Activated T-helper 2 cell treated with anti-CD3 and anti-CD28 coated beads, Interferon-gamma antibody, Interleukin-2, Interleukin-4, amounts not matched to agents 10 μg/mL and 5 μg/mL and 100 μg/mL, durations not matched to agents 14 hours and 24 hours and 36 hours (primary cell): Measurements from ENCODE around the gene FARP1. TPM values are rescaled to one million over a fixed set of nuclear protein-coding genes. Genes with fewer than 3 reads are reported as not detected.
A peak's percentile ranks its signal among the peaks of the same experiment; 100 is the strongest.

Experiments
- DNase-seq: peaks from one replicate; pipeline ENCODE4 v3.0.0; 2021; ENCODE audit warnings: low spot score
- H3K27ac Mint-ChIP-seq: one replicate; pipeline ENCODE4 v1.8.0; 2021; ENCODE audit warnings: mixed read lengths
- H3K27me3 Mint-ChIP-seq: one replicate; pipeline ENCODE4 v1.8.0; 2021; ENCODE audit warnings: low read depth, mixed read lengths
- H3K36me3 Mint-ChIP-seq: one replicate; pipeline ENCODE4 v1.8.0; 2021; ENCODE audit warnings: low read depth, mixed read lengths
- H3K4me1 Mint-ChIP-seq: one replicate; pipeline ENCODE4 v1.8.0; 2021; ENCODE audit warnings: low read depth, mixed read lengths
- H3K4me3 Mint-ChIP-seq: one replicate; pipeline ENCODE4 v1.8.0; 2021; ENCODE audit warnings: low read depth, mild to moderate bottlenecking, moderate library complexity, mixed read lengths
- H3K9me3 Mint-ChIP-seq: one replicate; pipeline ENCODE4 v1.8.0; 2021; ENCODE audit warnings: mixed read lengths
- intact Hi-C: fragments of 100-400 bp; cut with micrococcal nuclease; formaldehyde crosslinking; loops from one replicate; pipeline ENCODE4 v1.15.1; 2023
- total RNA-seq: library from RNA; stranded (reverse); gene quantifications from 2 replicates; pipeline ENCODE4 v1.2.3, GENCODE V29; 2022

Gene FARP1, protein sequence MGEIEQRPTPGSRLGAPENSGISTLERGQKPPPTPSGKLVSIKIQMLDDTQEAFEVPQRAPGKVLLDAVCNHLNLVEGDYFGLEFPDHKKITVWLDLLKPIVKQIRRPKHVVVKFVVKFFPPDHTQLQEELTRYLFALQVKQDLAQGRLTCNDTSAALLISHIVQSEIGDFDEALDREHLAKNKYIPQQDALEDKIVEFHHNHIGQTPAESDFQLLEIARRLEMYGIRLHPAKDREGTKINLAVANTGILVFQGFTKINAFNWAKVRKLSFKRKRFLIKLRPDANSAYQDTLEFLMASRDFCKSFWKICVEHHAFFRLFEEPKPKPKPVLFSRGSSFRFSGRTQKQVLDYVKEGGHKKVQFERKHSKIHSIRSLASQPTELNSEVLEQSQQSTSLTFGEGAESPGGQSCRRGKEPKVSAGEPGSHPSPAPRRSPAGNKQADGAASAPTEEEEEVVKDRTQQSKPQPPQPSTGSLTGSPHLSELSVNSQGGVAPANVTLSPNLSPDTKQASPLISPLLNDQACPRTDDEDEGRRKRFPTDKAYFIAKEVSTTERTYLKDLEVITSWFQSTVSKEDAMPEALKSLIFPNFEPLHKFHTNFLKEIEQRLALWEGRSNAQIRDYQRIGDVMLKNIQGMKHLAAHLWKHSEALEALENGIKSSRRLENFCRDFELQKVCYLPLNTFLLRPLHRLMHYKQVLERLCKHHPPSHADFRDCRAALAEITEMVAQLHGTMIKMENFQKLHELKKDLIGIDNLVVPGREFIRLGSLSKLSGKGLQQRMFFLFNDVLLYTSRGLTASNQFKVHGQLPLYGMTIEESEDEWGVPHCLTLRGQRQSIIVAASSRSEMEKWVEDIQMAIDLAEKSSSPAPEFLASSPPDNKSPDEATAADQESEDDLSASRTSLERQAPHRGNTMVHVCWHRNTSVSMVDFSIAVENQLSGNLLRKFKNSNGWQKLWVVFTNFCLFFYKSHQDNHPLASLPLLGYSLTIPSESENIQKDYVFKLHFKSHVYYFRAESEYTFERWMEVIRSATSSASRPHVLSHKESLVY
- total RNA-seq, result 0.55 and 0.89 TPM in 2 replicates

DNA sequence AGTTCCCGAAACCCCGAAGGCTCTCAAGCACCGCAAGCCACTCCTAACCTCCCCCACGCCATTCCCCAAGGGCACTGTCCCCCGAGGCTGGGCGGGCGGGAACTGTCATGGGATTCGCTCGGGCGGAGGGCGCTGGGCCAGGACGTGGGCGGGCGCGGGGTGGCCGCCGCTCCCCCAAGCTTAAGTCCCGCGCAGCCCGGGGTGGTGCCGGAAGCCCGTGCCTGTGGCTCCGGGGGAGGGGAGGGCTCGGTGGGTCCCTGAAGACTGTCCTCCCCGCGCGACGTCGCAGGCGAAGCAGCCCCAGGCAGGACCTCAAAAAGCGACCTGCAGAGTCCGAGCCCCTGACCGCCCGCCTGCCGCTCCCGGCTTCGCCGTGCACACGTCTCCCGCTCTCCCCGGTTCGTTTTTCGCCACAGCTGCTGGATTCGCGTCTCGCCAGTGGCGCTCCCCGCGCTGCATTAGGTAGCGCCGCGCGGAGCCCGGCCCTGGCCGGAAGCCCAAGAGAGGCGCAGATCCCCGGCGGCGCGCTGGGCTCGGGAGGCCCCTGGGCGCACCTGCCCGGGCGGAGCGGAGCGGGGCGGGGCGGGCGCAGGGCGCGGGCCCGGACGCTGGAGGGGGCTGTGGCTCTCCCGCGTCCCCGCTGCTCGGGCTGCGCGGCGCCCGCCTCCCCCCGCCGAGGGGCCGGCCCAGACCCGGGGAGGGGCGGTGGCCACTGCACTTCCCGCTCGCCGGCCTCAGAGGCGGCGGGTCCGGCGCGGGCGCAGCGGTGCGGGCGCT lies at the start of gene FARP1:
FARP1 (plus strand) TSS at position 715 of the 777 bp plus-strand sequence. CDS start 70,149 bp downstream, outside the sequence.
- peaks cover 4% of the 10 kb centered on the region for H3K4me1 Mint-ChIP-seq
- intact Hi-C loops, result loop anchor here (10.0 kb wide), 1 partner anchor 708 kb away; the partner anchor contains the start of gene RAP2A
- no peaks in the 10 kb centered on the region for H3K9me3 Mint-ChIP-seq
- H3K36me3 Mint-ChIP-seq, result no peaks in the 10 kb centered on the region
- H3K27ac Mint-ChIP-seq, result no peak within 1 kb of the TSS
- DNase-seq, result peak; percentile 36
- H3K27me3 Mint-ChIP-seq, result peaks cover 61% of the 10 kb centered on the region
- H3K4me3 Mint-ChIP-seq, result peak within 1 kb of the TSS; percentile 70

DNA sequence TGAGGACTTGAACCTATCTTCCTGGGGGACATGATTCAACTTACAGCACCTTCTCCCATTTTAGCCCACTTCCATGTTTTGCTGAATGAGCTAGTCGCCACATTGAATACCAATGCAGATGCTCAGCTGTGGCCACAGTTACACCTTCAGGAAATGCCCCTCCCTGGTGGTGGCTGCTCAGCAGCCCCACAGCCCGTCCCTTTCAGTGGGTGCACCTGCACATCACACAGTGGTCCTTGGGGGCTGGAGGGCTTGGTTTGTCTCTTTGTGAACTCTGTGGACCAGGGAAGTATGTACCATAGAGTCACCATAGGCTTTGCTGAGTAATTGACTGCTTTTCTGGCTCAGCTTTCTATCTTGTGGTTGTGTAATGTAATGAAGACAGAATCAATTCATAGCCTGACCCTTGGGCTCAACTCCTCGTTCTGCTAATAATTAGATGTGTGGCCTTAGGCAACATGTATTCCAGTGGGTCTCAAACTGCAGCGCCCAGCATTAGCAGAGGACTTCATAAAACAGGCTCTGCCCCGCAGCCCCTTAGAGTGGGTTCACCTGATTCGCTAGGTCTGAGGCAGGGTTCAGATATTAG lies 48.1 kb upstream of the FARP1 start:
- intact Hi-C loops, result no loop called here
- H3K36me3 Mint-ChIP-seq, result no peaks in the 10 kb centered on the region
- H3K27ac Mint-ChIP-seq, result no peak overlapping the region
- no peaks in the 10 kb centered on the region for H3K27me3 Mint-ChIP-seq
- no peaks in the 10 kb centered on the region for H3K4me1 Mint-ChIP-seq
- no peaks in the 10 kb centered on the region for H3K9me3 Mint-ChIP-seq
- no peak for DNase-seq
- H3K4me3 Mint-ChIP-seq, result no peak overlapping the region

DNA sequence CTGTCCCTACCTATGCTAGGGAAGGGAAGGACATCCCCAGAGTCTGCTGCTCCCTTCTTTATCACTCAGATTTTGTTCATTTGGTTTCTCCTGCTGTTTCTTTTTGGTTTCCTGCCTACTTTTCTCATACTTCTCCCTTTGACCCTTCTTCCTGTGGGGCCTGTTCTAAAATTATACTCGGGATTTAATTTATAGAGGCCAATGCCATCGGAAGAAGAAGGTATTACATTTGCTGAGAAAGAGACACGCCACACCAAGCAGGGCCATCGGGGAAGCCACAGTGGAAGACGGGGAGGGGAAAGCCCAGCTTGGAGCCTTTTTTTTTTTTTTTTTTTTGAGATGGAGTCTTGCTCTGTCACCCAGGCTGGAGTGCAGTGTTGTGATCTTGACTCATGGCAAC lies 46.8 kb upstream of the FARP1 start:
- no peak for DNase-seq
- H3K36me3 Mint-ChIP-seq, result no peaks in the 10 kb centered on the region
- no peak overlapping the region for H3K27ac Mint-ChIP-seq
- no peaks in the 10 kb centered on the region for H3K4me1 Mint-ChIP-seq
- H3K9me3 Mint-ChIP-seq, result no peaks in the 10 kb centered on the region
- intact Hi-C loops, result no loop called here
- no peaks in the 10 kb centered on the region for H3K27me3 Mint-ChIP-seq
- H3K4me3 Mint-ChIP-seq, result no peak overlapping the region

DNA sequence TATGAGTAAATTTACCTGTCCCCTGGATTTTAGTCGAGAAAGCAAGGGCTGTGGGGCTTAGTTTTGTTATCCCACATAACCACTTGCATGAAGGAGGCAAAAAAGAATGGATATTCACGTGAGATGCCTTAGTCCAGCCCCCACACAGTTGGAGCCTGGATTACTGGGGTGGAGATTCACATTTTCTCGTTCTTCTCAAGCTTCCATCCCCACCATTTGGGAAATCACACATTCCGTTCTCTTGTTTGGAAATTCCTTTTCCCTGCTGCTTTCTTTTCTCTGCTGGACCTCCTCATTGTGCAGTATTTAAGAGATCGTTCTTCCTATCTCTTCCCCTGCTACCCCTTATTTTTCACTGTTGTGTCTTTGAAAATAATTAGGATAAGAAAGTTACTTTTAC lies 45.1 kb upstream of the FARP1 start:
- no peak for DNase-seq
- Mint-ChIP-seq H3K4me3 (no peak overlapping the region), H3K36me3 (no peaks in the 10 kb centered on the region), H3K9me3 (no peaks in the 10 kb centered on the region), H3K27me3 (no peaks in the 10 kb centered on the region), H3K27ac (no peak overlapping the region), H3K4me1 (no peaks in the 10 kb centered on the region)
- intact Hi-C loops, result no loop called here

DNA sequence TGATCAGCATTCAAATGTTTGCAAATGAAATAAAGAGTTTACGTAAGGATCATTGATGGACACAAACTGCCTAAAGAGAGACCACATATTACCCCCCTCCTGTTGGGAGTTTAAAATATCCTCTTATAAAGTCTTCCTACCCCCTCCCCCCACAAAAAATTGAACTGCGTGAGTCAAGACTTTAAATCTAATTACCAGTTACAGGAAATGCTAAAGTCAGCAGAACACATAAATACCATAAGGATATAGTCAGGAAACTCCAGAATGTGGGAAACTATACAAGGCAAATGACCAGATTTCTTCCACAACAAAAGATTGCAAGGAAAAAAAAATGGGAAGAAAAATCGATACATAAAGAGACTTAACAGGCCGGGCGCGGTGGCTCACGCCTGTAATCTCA lies 44.4 kb upstream of the FARP1 start:
- Mint-ChIP-seq H3K4me1 (no peaks in the 10 kb centered on the region), H3K36me3 (no peaks in the 10 kb centered on the region), H3K27ac (no peak overlapping the region), H3K9me3 (no peaks in the 10 kb centered on the region), H3K27me3 (no peaks in the 10 kb centered on the region), H3K4me3 (no peak overlapping the region)
- no peak for DNase-seq
- intact Hi-C loops, result no loop called here

DNA sequence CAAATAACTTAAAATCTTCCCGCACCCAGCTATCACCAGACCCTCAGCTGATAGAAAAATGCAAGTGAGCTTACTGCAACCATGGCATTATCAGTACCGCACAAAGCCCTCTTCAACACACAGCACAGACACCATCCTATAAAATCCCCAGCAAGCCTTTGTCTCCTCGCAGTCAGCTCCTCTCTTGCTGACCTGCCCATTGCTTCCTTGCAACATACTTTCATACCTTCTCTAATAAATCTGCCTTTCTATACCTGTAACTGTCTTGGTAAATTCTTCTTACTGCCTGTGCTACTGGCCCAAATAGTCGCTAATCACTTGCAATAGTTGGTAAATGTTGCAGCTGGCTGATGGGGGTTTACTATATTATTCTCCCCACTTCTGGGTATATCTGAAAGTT lies 43.3 kb upstream of the FARP1 start:
- Mint-ChIP-seq H3K27ac (no peak overlapping the region), H3K4me1 (no peaks in the 10 kb centered on the region), H3K27me3 (no peaks in the 10 kb centered on the region), H3K9me3 (no peaks in the 10 kb centered on the region), H3K4me3 (no peak overlapping the region), H3K36me3 (no peaks in the 10 kb centered on the region)
- no peak for DNase-seq
- intact Hi-C loops, result no loop called here

DNA sequence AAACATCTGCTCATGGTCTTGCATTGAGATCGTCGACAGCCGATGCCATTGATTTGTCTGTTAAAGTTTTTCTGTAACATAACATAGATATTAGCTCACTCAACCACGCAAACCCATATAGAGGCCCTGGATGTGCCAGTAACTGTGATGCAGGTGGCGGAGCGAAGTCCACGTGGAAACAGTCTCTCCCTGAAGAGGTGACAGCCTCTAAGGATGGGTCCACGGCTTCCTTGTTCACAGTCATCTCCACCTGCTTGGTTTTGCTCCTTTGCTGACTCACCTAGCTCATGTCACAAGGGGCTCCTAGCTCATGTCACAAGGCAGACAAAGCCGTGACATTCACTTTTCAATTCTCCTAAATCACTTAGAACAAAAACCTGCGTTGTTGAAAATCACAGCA lies 42.4 kb upstream of the FARP1 start:
- H3K36me3 Mint-ChIP-seq, result no peaks in the 10 kb centered on the region
- H3K4me3 Mint-ChIP-seq, result no peak overlapping the region
- H3K4me1 Mint-ChIP-seq, result no peaks in the 10 kb centered on the region
- no peaks in the 10 kb centered on the region for H3K9me3 Mint-ChIP-seq
- no peak overlapping the region for H3K27ac Mint-ChIP-seq
- no peak for DNase-seq
- intact Hi-C loops, result no loop called here
- H3K27me3 Mint-ChIP-seq, result no peaks in the 10 kb centered on the region

DNA sequence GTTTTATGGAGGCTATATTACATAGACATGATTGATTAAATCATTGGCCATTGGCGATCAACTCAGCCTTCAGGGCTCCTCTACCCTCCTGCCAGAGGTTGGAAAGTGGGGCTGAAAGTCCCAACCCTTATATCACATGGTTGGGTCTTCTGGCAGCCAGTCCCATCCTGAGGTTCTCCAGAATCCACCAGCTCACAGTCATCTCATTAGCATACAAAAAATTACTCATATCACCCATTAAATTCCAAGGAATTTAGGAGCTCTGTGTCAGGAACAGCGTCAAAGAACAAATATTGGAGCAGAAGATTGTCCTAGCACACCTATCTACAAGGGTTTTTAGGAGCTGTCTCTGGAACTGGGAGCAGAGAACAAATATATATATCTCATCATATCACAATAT lies 39.4 kb upstream of the FARP1 start:
- Mint-ChIP-seq H3K4me1 (no peaks in the 10 kb centered on the region), H3K36me3 (no peaks in the 10 kb centered on the region), H3K4me3 (no peak overlapping the region), H3K9me3 (no peaks in the 10 kb centered on the region), H3K27me3 (no peaks in the 10 kb centered on the region), H3K27ac (no peak overlapping the region)
- intact Hi-C loops, result no loop called here
- DNase-seq, result no peak

DNA sequence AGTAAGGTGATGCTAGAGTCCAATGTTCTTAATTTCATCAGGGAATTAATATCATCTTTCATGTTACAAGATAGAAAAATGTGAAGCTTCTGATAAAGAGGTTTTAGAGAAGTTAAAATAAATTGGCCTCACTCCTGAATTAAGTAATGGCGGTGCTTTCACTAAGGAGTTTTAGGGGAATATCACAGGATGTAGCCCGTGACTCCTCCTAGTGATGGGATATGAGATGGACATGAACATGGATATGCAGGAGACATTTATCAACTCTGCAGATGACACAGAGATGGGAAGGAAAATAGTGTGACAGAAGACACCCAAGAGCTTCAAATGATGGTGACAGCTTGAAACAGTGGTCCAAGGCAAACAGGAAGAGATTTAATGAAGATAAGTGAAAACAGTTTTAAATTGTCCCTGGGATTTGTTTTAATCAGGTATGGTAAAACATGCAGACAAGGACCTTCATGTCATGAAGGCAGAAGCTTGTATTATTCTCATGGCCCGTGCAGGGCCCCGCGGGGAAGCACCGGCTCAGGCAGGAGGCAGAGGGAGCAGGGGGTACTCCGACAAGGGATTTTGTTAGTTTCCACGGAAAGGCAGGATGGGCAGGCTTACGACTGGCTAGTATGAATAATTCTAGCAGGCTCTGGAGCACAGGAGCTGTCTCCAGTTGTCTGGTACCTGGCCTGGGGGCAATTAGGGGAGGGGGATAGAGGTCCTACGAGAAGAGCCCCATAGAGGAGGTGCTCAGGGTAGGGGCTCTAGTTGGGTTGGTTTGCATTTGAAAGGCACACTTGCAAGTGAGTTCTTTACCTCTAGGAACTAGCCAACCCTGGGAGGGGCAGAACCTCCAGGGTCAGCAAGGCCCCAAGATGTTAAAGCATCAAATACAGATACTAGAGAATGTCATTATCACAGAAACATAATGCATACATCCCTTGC lies 38.7 kb upstream of the FARP1 start:
- Mint-ChIP-seq H3K27ac (no peak overlapping the region), H3K4me1 (no peaks in the 10 kb centered on the region), H3K27me3 (no peaks in the 10 kb centered on the region), H3K9me3 (no peaks in the 10 kb centered on the region), H3K36me3 (no peaks in the 10 kb centered on the region), H3K4me3 (no peak overlapping the region)
- intact Hi-C loops, result no loop called here
- no peak for DNase-seq

DNA sequence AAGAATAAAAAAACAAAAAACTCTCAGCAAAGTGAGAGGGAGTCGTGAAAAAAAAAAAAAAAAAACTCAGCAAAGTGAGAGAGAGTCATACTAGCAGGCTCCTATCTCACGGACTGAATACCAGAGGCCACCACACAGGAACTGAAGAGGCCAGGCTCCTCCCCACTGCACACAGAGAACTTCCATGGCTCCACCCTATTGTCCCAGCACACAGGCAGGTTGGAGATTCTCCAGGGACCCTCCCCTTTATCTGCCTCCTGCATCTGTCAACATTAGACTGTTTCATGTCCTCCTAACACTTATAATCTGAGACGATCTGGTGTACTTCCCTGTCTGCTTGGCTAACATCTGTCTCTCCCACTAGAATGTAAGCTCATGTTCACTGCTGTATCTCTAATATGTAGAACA lies 37.0 kb upstream of the FARP1 start:
- Mint-ChIP-seq H3K9me3 (no peaks in the 10 kb centered on the region), H3K36me3 (no peaks in the 10 kb centered on the region), H3K27ac (no peak overlapping the region), H3K4me1 (no peaks in the 10 kb centered on the region), H3K4me3 (no peak overlapping the region), H3K27me3 (no peaks in the 10 kb centered on the region)
- intact Hi-C loops, result no loop called here
- DNase-seq, result no peak

DNA sequence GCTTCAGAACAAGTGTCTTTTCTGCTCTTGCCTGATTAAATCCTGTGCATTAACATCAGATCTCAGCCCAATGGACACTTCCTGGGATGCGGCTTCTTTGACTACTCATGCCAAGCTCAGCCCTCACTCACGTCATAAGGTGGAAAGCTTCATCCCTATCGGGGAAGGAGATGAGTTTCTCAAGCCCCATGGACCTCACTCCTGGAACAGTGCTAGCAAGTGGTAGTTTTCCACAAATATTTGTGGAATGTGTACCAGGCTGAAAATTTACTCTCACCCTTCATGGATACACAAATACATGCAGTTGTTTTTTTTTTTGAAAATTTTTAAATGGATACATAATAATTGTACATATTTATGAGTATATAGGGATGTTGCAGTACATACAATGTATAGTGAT lies 34.6 kb upstream of the FARP1 start:
- no peaks in the 10 kb centered on the region for H3K27me3 Mint-ChIP-seq
- intact Hi-C loops, result no loop called here
- no peak overlapping the region for H3K27ac Mint-ChIP-seq
- no peaks in the 10 kb centered on the region for H3K9me3 Mint-ChIP-seq
- no peaks in the 10 kb centered on the region for H3K4me1 Mint-ChIP-seq
- no peak overlapping the region for H3K4me3 Mint-ChIP-seq
- DNase-seq, result no peak
- H3K36me3 Mint-ChIP-seq, result no peaks in the 10 kb centered on the region
